NCI-H524 (cell line): Measurements from ENCODE around the gene SMIM44.
"Not testable (repeated sequence)": the region's sequence is repeated elsewhere in the genome, so short reads cannot be mapped to it uniquely, and the experiment has no call there.

Source experiments
- DNase-seq, 2 experiments: peaks; one replicate each; lab custom pipeline; 2025; lab: John Stamatoyannopoulos, UW

Gene SMIM44

DNA sequence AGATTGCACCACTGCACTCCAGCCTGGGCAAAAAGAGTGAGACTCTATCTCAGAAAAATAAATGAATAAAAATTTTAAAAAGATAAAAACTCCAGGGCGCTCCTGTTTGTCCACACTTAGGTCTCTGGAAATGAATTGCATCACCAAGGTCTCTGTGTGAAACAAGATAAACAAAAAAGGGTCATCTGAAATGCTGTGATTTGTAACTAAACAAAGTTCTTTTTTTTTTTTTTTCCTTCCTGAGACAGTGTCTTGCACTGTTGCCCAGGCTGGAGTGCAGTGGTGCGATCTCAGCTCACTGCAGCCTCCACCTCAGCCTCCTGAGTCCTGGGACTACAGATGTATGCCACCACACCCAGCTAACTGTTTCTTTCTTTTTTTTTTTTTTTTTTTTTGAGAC, 34.4 kb upstream of the SMIM44 start:
- no peak for DNase-seq

- DNase-seq: peak in 1 of 2 experiments; percentile 23
These were observed 33.5 kb upstream of the SMIM44 start for GRCh38 chr19:3516675-3517207.

- no peak for DNase-seq
These were observed 32.7 kb upstream of the SMIM44 start for GRCh38 chr19:3515891-3516422.

GRCh38 chr19:3514930-3515329, 31.7 kb upstream of the SMIM44 start:
- DNase-seq: no peak

DNA sequence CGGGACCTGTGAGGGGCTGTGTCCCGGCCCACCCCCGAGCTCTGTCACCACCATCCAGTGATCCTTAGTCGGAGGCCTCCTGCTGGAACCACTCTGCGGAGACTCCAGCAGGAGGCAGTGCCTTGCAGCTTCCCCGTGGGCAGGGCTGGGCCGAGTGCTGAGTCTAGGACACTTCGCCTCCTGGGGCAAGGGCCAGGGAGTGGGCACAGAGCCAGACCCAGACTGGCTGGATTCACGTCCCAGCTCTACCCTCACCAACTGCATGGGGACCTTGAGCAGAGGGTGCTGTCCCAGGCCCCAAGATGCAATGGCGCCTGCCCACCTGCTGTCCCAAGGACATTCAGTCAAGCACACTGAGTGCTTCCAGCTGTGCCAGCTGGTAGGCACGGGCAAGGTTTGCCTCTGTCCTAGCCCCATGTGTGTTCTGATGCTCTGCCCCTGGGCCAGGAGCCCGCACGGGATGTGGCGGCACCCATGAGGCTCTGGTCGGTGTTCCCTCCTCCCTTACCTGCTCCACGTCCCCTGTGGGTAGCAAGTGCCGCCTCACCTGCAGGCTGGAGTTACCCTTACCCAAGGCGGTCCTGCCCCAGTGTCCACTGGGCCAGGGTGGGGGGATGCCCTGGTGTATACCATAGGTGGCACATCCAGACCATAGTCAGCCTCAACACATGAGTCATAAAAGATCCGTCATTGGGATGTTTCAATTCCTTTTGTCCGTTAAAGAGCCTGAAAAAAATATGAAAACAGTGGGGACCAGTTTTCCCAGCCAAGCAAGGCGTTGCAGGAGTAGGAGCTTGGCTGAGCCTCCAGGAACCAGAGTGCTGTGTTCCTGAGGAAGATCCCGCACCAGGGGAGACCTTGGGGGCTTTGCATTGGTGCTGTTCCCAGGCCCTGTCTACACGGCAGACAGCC, 30.2 kb upstream of the SMIM44 start:
- DNase-seq: no peak

DNA sequence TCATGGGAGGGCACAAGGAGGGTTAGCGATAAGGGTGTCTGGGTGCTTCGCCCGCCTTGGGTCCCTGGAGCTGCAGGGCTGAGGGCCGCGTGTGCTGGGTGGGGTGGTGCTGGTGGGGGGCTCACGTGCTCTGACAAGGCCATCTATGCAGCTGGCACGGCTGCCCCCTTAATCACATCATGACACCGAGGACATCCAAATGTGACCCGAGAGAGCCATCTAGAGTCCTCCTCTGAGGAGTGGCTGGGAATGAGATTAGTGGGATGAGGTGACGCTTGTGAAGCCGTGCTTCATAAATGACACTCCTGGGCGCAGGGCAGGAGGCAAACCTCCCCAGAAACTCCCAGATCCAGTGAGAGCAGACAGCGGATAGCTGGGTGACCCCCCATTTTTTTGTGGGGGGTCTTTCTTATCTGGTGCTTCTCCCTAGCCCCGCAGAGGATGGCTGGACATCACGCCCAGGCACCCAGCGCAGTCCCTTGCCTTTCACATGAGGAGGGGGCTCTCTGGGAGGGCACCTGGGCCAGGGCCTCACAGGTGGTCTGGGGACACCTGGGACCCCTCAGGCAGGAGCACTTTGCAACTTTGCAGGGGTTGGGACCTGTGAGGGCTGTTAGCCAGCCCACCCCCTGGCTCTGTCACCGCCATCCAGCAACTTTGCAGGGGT, 29.5 kb upstream of the SMIM44 start:
- no peak for DNase-seq

DNA sequence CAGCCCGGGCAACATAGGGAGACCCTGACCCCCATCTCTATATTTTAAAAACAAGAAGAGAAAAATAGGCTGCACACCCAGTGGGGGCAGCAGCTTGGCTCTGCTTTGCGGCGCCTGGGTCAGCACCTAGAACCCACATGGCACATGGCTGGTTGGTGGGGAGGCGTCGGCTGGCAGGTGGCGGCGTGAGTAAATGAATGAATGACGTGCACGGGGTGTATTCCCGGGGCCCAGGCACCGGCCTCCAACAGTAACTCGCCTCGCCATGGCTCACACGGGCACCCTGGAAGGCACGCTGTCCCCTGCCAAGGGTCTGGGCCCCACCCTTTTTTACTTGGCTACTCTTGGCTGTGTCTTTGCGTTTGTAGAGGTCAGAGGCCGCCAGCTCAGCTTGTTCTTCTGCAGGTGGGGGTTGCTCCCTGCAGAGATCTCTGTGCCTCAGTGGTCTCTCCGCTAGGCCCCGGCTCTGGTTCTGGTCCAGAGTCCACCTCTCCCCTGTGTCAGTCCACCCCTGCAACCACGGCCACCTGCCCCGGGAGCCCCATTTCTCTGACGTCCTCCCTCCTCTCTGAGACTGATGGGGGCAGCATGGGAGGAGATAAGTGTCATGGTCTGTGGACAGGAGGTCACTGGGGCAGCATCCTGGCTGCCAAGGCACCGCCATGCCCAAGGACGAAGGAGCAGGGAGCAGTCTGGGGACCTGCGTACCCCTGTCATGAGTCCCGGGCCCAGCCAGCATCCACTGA, 28.4 kb upstream of the SMIM44 start:
- DNase-seq: no peak

- DNase-seq: no peak
These were observed 27.5 kb upstream of the SMIM44 start for GRCh38 chr19:3510727-3511126.

DNA sequence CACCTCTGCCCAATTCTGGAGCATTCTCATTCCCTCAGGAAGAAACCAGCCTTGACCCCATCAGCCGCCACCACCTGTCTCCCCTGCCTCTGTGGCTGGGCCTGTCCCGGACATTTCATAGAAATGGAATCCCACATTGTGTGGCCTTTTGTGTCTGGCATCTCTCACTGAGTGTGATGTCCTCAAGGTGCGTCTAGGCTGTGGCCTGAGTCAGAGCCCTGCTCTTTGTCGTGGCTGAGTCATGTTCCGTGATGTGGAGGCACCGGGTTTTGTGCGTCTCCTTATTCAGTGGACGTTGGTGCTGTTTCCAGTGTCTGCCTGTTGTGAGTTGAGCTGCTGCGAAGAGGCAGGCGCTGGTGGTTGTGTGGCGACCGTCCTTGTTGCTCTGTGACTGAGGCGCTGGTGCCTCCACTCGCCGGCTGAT, 26.3 kb upstream of the SMIM44 start:
- DNase-seq: no peak

DNA sequence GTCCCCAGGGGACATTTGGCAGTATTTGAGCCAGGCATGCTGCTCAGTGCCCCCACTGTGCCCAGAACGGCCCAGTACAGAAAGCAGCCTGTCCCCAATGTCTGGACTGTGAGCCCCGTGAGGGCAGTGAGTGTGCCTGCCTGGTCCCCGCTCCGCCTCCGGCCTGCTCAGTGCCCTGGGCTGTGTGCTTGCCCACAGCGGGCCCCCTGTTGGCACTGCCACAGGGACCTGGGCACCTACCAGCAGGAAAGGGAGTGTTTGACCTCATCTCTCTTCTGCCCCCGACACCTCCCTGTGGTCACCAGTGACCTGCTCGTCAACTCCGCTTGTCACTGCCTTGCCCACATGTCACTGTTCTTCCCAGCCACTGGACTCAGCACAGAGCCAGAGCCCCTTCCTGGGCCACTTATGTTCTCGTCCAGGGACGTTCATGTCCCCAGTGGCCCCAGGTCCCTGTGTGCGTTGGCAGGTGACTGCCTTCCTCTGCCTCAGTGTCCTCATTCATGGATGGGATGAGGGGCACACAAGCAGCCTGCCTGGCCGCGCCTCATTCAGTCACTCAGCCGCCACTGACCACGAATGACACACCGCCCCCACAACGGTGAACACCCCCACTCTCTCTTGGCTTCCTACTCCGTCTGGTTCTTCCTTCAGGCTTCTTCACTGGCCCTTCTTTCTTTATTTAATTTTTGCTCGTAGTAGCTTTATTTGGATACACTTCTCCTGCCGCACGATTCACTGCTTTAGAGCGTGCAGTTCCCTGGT, 25.7 kb upstream of the SMIM44 start:
- DNase-seq: no peak

DNA sequence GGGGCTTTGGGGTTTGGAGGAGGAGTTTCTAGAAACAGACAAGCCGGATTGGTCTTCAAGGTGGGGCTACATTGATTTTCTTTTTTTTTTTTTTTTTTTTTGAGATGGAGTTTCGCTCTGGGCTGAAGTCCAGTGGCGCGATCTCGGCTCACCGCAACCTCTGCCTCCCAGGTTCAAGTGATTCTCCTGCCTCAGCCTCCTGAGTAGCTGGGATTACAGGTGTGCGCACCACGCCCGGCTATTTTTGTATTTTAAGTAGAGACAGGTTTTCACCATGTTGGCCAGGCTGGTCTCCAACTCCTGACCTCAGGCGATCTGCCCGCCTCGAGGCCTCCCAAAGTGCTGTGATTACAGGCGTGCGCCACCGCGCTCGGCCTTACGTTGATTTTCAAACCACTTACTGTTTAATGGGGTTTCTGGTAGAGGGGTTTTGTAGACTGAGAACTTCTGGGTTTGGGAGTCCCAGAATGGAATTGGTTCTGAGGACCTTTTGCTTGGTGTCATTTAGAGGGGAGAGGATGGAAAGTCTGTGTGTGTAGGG, 24.9 kb upstream of the SMIM44 start:
- not testable (repeated sequence) for DNase-seq

DNA sequence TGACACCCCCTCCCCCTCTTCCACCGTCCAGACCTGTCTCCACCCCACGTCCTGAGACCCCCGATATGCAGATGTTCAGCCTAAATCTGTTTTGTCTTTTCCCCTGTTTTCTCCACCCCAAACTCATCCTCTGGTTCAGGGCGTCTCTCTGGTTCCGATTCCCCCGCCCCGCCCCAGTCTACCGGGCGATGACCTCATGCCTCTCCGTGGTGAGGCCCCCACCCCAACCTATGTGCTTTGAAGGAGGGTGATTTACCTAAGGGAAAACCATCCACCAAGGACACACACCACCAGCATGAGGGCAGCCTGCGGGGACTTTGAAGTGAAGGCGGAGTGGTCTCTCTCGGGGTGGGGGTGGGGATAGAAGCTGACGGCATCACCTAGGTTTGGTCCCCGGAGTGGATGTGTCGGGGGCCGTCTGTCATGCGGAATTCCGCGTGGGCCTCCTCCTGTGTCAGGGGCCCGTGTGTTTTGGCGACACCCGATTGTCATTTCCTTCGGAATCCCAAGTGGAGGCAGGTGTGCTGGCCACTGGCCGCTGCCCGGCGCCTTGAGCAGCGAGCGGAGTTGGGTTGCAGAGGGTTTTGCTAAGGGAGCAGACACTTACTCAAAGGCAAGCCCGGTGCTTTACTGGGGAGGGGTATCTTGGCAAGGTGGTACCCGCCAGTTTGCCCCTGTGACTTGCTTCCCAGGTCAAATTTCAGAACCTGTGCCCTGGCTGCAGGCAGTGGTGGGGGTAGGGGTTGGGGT, 24.3 kb upstream of the SMIM44 start:
- DNase-seq: no peak

DNA sequence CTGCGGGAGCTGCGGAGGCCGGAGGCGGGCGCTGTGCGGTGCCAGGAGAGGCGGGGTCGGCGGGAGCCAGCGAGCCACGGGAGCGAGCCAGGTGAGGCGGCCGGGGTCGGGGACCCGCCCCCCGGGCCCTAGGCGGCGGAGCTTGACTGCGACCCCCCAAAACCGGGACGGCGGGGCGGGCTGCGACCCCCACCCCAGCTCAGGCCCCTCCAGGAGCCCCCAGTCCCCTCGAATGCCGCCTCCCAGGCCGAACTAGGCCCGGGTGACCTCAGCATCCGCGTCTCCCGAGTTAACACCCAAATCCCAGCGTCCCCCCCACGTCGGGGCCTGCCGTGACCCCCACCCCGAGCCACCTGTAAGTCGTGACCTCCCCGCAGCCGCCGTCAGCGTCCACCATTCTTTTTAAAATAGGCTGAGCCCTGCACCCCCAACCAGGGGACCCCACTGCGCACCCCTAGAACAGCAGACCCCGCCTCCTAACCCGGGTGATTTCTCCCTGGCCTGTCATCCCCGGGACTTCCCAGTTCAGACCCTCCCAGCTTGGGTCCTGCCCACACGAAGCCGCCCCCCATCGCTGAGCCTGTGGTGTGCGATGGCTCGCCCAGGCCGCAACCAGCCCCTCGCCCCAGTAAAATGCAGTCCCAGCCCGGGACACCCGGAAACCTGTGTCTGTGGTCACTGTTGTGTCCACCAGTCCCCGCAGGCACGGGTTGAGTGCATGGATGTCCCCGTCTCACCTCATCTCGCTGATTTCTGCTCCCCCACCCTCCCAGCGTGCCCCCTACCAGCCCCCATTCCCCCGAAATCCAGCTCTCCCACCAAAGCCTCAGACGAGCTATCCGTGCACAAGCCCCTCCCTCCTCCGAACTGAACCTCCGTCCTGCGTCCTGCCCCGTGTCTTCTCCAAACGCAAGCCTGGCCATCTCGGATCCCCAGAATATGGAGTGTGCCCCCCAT, 23.4 kb upstream of the SMIM44 start:
- DNase-seq: peak in 1 of 2 experiments; percentile 28

GRCh38 chr19:3505598-3506383, 22.6 kb upstream of the SMIM44 start, which contains the start of gene FZR1:
FZR1 (plus strand) TSS chr19:3506311; CDS start chr19:3522990, 16,679 bp downstream.
- DNase-seq: peak; percentile 97 to 100

GRCh38 chr19:3504735-3505134, 21.5 kb upstream of the SMIM44 start:
- DNase-seq: no peak

DNA sequence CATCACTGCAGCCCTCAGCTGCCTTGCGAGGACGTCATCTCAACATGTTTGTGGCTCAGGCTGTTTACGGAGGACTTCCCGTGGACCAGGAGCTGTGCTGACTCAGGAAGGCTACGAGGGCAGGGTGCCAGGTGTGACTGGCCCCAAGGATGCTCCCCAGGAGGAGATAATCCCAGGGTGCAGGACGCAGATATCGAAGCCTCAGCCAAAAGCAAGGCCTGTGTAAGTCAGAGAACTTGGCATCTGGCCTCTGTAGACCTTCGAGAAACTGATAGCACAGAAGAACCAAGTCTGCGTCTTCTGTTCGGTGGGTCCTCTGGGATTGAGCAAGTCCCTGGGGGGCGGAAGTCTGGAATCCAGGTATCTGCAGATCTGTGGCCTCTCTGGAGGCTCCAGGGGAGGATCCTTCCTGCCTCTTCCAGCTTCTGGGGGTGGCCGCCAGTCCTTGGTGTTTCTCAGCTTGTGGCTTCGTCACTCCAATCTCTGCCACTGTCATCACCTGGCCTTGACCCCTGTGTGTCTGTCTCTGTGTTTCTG, 19.9 kb upstream of the SMIM44 start:
- DNase-seq: no peak

- DNase-seq: no peak
These were observed 18.5 kb upstream of the SMIM44 start for GRCh38 chr19:3501780-3502179.
